H1 (cell line): Measurements from ENCODE around the gene TCF19. TPM values are rescaled to one million over a fixed set of nuclear protein-coding genes. Genes with fewer than 3 reads are reported as not detected.

Source experiments
- CTCF ChIA-PET: fragments of 300-600 bp; sonication (Branson Sonifier 250); formaldehyde crosslinking; loops from one replicate; lab custom pipeline; 2021; ENCODE audit not compliant: partially characterized antibody; lab: Charles Lee
- POLR2A ChIA-PET: fragments of 300-600 bp; sonication (Branson Sonifier 250); formaldehyde crosslinking; loops from one replicate; lab custom pipeline; 2021; ENCODE audit warnings: inconsistent platforms; ENCODE audit not compliant: partially characterized antibody; lab: Charles Lee
- DNase-seq, 2 experiments: peaks; one replicate each; pipeline versions ENCODE4 v3.0.0 to v3.0.0-alpha.2; 2010 to 2022; ENCODE audit warnings: low spot score in 2 of 2, low read depth in 1 of 2, mixed read lengths in 1 of 2
- FAIRE-seq: peaks from 2 replicates; lab custom pipeline; 2011; peaks lifted over from hg19 to GRCh38; lab: Jason Lieb, UNC
- H2AFZ ChIP-seq: 2 replicates; pipeline ENCODE4 v1.8.1; 2012; ENCODE audit warnings: low read length, inconsistent platforms
- H2AK5ac ChIP-seq: 2 replicates; pipeline ENCODE4 v1.6.1; 2013; ENCODE audit warnings: low read depth, low read length
- H2BK120ac ChIP-seq: replicated peaks from 2 replicates; pipeline ENCODE3; 2013; ENCODE audit warnings: low read depth, low read length, inconsistent platforms
- H2BK12ac ChIP-seq: 2 replicates; pipeline ENCODE4 v1.6.1; 2013; ENCODE audit warnings: low read depth, low read length
- H2BK15ac ChIP-seq: 2 replicates; pipeline ENCODE4 v1.6.1; 2013; ENCODE audit warnings: low read length
- H2BK20ac ChIP-seq: 2 replicates; pipeline ENCODE4 v1.6.1; 2013; ENCODE audit warnings: low read length
- H2BK5ac ChIP-seq: 2 replicates; pipeline ENCODE4 v1.6.1; 2013; ENCODE audit warnings: low read depth, low read length
- H3K14ac ChIP-seq: 2 replicates; pipeline ENCODE4 v1.6.1; 2013; ENCODE audit warnings: inconsistent platforms; ENCODE audit not compliant: insufficient read length
- H3K18ac ChIP-seq: 2 replicates; pipeline ENCODE4 v1.6.1; 2013; ENCODE audit warnings: low read length; ENCODE audit errors: extremely low read depth
- H3K23ac ChIP-seq: 2 replicates; pipeline ENCODE4 v1.6.1; 2013; ENCODE audit warnings: inconsistent platforms; ENCODE audit not compliant: insufficient read length
- H3K23me2 ChIP-seq: 2 replicates; pipeline ENCODE4 v1.6.1; 2013; ENCODE audit warnings: low read depth, low read length
- H3K27ac ChIP-seq: 2 replicates; pipeline ENCODE4 v1.6.1; 2011; ENCODE audit warnings: low read depth, low read length, inconsistent platforms
- H3K27me3 ChIP-seq, 4 experiments: replicated peaks in 1 of 4; 1 replicate in 1 of 4; 2 replicates in 3 of 4; pipeline versions ENCODE4 v1.6.1 to v1.8.1; 2011 to 2013; ENCODE audit warnings: low read length in 3 of 4, mild to moderate bottlenecking in 3 of 4, inconsistent platforms in 2 of 4, mixed read lengths in 2 of 4, moderate library complexity in 1 of 4; ENCODE audit not compliant: control insufficient read depth in 3 of 4, insufficient read depth in 3 of 4; ENCODE audit errors: extremely low read depth in 1 of 4
- H3K36me3 ChIP-seq, 4 experiments: 2 replicates each; pipeline versions ENCODE4 v1.6.1 to v1.8.1; 2011 to 2013; ENCODE audit warnings: mild to moderate bottlenecking in 4 of 4, low read length in 3 of 4, moderate library complexity in 2 of 4, control low read depth in 1 of 4, inconsistent platforms in 1 of 4; ENCODE audit not compliant: insufficient read depth in 4 of 4, control insufficient read depth in 2 of 4
- H3K4ac ChIP-seq: replicated peaks from 2 replicates; pipeline ENCODE3; 2013; ENCODE audit warnings: low read length, low read depth, mixed read lengths, inconsistent platforms; ENCODE audit not compliant: insufficient read length
- H3K4me1 ChIP-seq, 4 experiments: replicated peaks in 1 of 4; 1 replicate in 1 of 4; 2 replicates in 3 of 4; pipeline versions ENCODE4 v1.6.1 to v1.8.1; 2011 to 2013; ENCODE audit warnings: low read length in 3 of 4, inconsistent platforms in 2 of 4, mixed read lengths in 1 of 4; ENCODE audit not compliant: insufficient read depth in 4 of 4, control insufficient read depth in 3 of 4
- H3K4me2 ChIP-seq, 2 experiments: 2 replicates each; pipeline versions ENCODE4 v1.6.1 to v1.8.1; 2011 to 2013; ENCODE audit warnings: low read depth in 2 of 2, low read length in 2 of 2, control low read depth in 1 of 2, inconsistent platforms in 1 of 2, mild to moderate bottlenecking in 1 of 2; ENCODE audit not compliant: insufficient read depth in 1 of 2
- H3K4me3 ChIP-seq, 4 experiments: fragments of 200-600, 300-600 bp in 1 of 4; sonication (generic), shearing (Covaris generic), sonication (Bioruptor Twin) in 1 of 4; 2 replicates each; pipeline versions ENCODE4 v1.5.1 to v1.8.1; 2011 to 2016; ENCODE audit warnings: low read length in 4 of 4, low read depth in 3 of 4, control low read depth in 2 of 4, inconsistent platforms in 2 of 4, mild to moderate bottlenecking in 2 of 4, mixed read lengths in 1 of 4, moderate library complexity in 1 of 4; ENCODE audit not compliant: insufficient read depth in 2 of 4; ENCODE audit errors: extremely low read depth in 1 of 4
- H3K56ac ChIP-seq: replicated peaks from 2 replicates; pipeline ENCODE3; 2013; ENCODE audit warnings: low read depth, mild to moderate bottlenecking, mixed read lengths, low read length, inconsistent platforms; ENCODE audit not compliant: insufficient read length
- H3K79me1 ChIP-seq: 2 replicates; pipeline ENCODE4 v1.6.1; 2013; ENCODE audit warnings: low read depth, low read length, control low read depth
- H3K79me2 ChIP-seq, 2 experiments: 2 replicates each; pipeline versions ENCODE4 v1.6.1 to v1.8.1; 2012 to 2013; ENCODE audit warnings: low read length in 2 of 2, mild to moderate bottlenecking in 2 of 2, inconsistent platforms in 1 of 2; ENCODE audit not compliant: insufficient read depth in 2 of 2, control insufficient read depth in 1 of 2
- H3K9ac ChIP-seq, 4 experiments: replicated peaks in 1 of 4; 1 replicate in 1 of 4; 2 replicates in 3 of 4; pipeline versions ENCODE4 v1.6.1 to v1.8.1; 2011 to 2013; ENCODE audit warnings: low read depth in 3 of 4, low read length in 3 of 4, control low read depth in 2 of 4, mild to moderate bottlenecking in 2 of 4, moderate library complexity in 2 of 4, inconsistent platforms in 1 of 4; ENCODE audit errors: extremely low read depth in 1 of 4
- H3K9me3 ChIP-seq, 2 experiments: 2 replicates each; pipeline versions ENCODE4 v1.6.1 to v1.8.1; 2012 to 2013; ENCODE audit warnings: mild to moderate bottlenecking in 2 of 2, moderate library complexity in 2 of 2, control low read depth in 1 of 2, inconsistent platforms in 1 of 2, low read depth in 1 of 2, low read length in 1 of 2, mixed read lengths in 1 of 2; ENCODE audit not compliant: insufficient read depth in 2 of 2
- H4K20me1 ChIP-seq, 2 experiments: replicated peaks in 1 of 2; 2 replicates each; pipeline versions ENCODE3 to v1.8.1; 2011 to 2013; ENCODE audit warnings: inconsistent platforms in 2 of 2, low read length in 2 of 2, mild to moderate bottlenecking in 1 of 2; ENCODE audit not compliant: insufficient read depth in 2 of 2, control insufficient read depth in 1 of 2
- H4K5ac ChIP-seq: 2 replicates; pipeline ENCODE4 v1.6.1; 2013; ENCODE audit warnings: low read length, low read depth, mixed read lengths, inconsistent platforms; ENCODE audit not compliant: insufficient read length
- H4K8ac ChIP-seq: 2 replicates; pipeline ENCODE4 v1.8.0; 2013; ENCODE audit warnings: mild to moderate bottlenecking, moderate library complexity, low read length, inconsistent platforms; ENCODE audit not compliant: insufficient read depth; ENCODE audit errors: extremely low read depth
- H4K91ac ChIP-seq: replicated peaks from 2 replicates; pipeline ENCODE3; 2013; ENCODE audit warnings: low read length, mixed read lengths, inconsistent platforms; ENCODE audit not compliant: insufficient read length
- BCL11A ChIP-seq, 2 experiments: IDR thresholded peaks; one replicate each; pipeline ENCODE4 v1.6.1; 2011; ENCODE audit warnings: low read depth in 2 of 2, low read length in 2 of 2, mild to moderate bottlenecking in 2 of 2
- CEBPB ChIP-seq: IDR thresholded peaks from 2 replicates; pipeline ENCODE4 v1.6.1; 2012; ENCODE audit warnings: low read depth, low read length
- CHD1 ChIP-seq: IDR thresholded peaks from 2 replicates; pipeline ENCODE4 v1.6.1; 2012; ENCODE audit warnings: low read depth, low read length, improper control_type of control experiment
- CREB1 ChIP-seq: IDR thresholded peaks from 2 replicates; pipeline ENCODE4 v1.6.1; 2012; ENCODE audit warnings: inconsistent platforms
- GABPA ChIP-seq: IDR thresholded peaks from 2 replicates; pipeline ENCODE4 v1.6.1; 2011; ENCODE audit warnings: mild to moderate bottlenecking, low read length, moderate library complexity, borderline replicate concordance; ENCODE audit not compliant: insufficient read depth
- KDM4A ChIP-seq: IDR thresholded peaks from one replicate; pipeline ENCODE4 v1.7.1; 2012; ENCODE audit warnings: low read depth, mild to moderate bottlenecking, moderate library complexity, low read length, inconsistent platforms; ENCODE audit not compliant: severe bottlenecking
- NANOG ChIP-seq: IDR thresholded peaks from 2 replicates; pipeline ENCODE4 v1.6.1; 2011; ENCODE audit warnings: low read length, low read depth, mild to moderate bottlenecking, inconsistent platforms; ENCODE audit not compliant: insufficient read depth, poor library complexity, severe bottlenecking
- NRF1 ChIP-seq: IDR thresholded peaks from 2 replicates; pipeline ENCODE4 v1.6.1; 2011; ENCODE audit warnings: mild to moderate bottlenecking, low read depth, low read length, improper control_type of control experiment
- RFX5 ChIP-seq: IDR thresholded peaks from 2 replicates; pipeline ENCODE4 v1.6.1; 2011; ENCODE audit warnings: low read depth, low read length, improper control_type of control experiment, borderline replicate concordance
- WGBS, 2 experiments: shearing (Covaris generic) in 1 of 2; methylation state at CpG; one replicate each; pipeline versions ENCODE4 v1.1.6 to v1.1.7; 2013 to 2015; ENCODE audit warnings: low lambda C conversion rate in 2 of 2, mixed read lengths in 2 of 2, inconsistent platforms in 1 of 2, low coverage in 1 of 2, missing lambda C conversion rate in 1 of 2; ENCODE audit not compliant: insufficient replicate concordance in 2 of 2, insufficient coverage in 1 of 2, insufficient read length in 1 of 2; ENCODE audit errors: extremely low coverage in 1 of 2, missing lambda C conversion rate in 1 of 2; 5-methylcytosine and 5-hydroxymethylcytosine counted together
- polyA plus RNA-seq, 7 experiments: library from polyadenylated mRNA; depleted of rRNA in 3 of 7; stranded (reverse) in 5 of 7; unstranded in 2 of 7; fragments of >200 nt in 5 of 7; fragments of 200-250 nt in 2 of 7; gene quantifications; 1 replicate in 5 of 7; 2 replicates in 1 of 7; 4 replicates in 1 of 7; pipeline versions ENCODE4 v1.2.1 to v1.2.3, GENCODE V29; 2011 to 2013; ENCODE audit warnings: missing spikeins in 2 of 7, mixed read lengths in 2 of 7
- total RNA-seq: library from RNA; stranded (reverse); fragmentation: NEBNext Ultra II Directional; extraction: Animal tissue kit (Norgen Biotek cat#: 25700); gene quantifications from 2 replicates; pipeline ENCODE4 v1.2.1, GENCODE V29; 2021

The TCF19 gene
- total and polyA plus RNA-seq, 2 of the 8 experiments (the other 6 are each of a cell fraction or from before 2014, with no cell fraction given) = 7.2 to 11.0 TPM

DNA sequence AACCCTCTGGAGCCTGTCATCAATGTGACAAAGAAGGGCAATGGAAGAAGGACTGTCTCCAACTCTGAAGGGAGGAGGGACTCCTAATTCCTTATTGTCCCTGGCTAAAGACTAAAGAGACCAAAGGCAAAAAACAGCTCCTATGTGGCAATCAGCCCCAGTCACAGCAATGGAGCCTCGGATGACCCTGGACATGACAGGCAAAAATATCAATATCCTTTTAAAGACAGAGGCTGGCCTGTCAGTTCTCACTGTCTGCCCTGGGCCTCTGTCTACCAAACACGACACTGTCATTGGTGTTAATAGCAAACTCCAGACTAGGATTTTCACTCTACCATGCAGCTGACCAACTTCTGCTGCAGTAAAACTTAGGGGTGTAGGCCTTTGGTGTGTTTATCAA lies 50.1 kb downstream of the TCF19 start:
- H2BK15ac ChIP-seq = no peak overlapping the region
- no peak overlapping the region for H3K56ac ChIP-seq
- no peak overlapping the region for H4K5ac ChIP-seq
- no peak overlapping the region for H2BK5ac ChIP-seq
- WGBS, 2 experiments = 84% methylated on average over 2 of the region's 2 CpGs; no CpG with 5 or more reads in 1 of the 2 experiments
- ChIA-PET POLR2A (interaction anchor here (0.8 kb wide), 2 partner anchors 12 to 23 kb away, joined by 3 read pairs; no protein-coding TSS in a partner anchor), CTCF (interaction anchor here (0.7 to 1.0 kb wide), 2 partner anchors 46 to 113 kb away, joined by 3 read pairs; no protein-coding TSS in a partner anchor)
- H3K79me1 ChIP-seq = no peaks in the 10 kb centered on the region
- no peak overlapping the region for H2AK5ac ChIP-seq
- no peak overlapping the region for H4K8ac ChIP-seq
- no peak overlapping the region for H3K23ac ChIP-seq
- no peaks in the 10 kb centered on the region for H3K79me2 ChIP-seq
- no peak overlapping the region for H3K4me3 ChIP-seq
- H4K91ac ChIP-seq = no peak overlapping the region
- no peak overlapping the region for H2BK20ac ChIP-seq
- no peak overlapping the region for H3K27ac ChIP-seq
- H3K36me3 ChIP-seq = no peaks in the 10 kb centered on the region
- H2AFZ ChIP-seq = no peak overlapping the region
- H3K4ac ChIP-seq = no peak overlapping the region
- no peak for DNase-seq
- no peak overlapping the region for H3K14ac ChIP-seq
- FAIRE-seq = no peak
- no peak overlapping the region for H2BK120ac ChIP-seq
- no peak overlapping the region for H2BK12ac ChIP-seq
- H4K20me1 ChIP-seq = no peaks in the 10 kb centered on the region
- H3K9me3 ChIP-seq = no peaks in the 10 kb centered on the region
- H3K4me1 ChIP-seq = peaks cover under 1 to 8% (median 5%) of the 10 kb centered on the region in 4 experiments; a peak in 4 of 7 replicates
- no peaks in the 10 kb centered on the region for H3K23me2 ChIP-seq
- H3K18ac ChIP-seq = no peak overlapping the region
- H3K9ac ChIP-seq = no peak overlapping the region
- no peaks in the 10 kb centered on the region for H3K27me3 ChIP-seq
- H3K4me2 ChIP-seq = no peak overlapping the region
- no peak for TF ChIP-seq GABPA
- TF ChIP-seq NRF1 = no peak
- no peak for TF ChIP-seq KDM4A
- TF ChIP-seq CREB1 = no peak
- TF ChIP-seq CHD1 = no peak
- TF ChIP-seq NANOG = no peak
- no peak for TF ChIP-seq BCL11A (IDR thresholded peaks at IDR 0.05; ENCODE audit: low read depth in 2 of 2, low read length in 2 of 2)
- TF ChIP-seq RFX5 = no peak
- no peak for TF ChIP-seq CEBPB
